Large intestine (tissue), 3 donors: Measurements from ENCODE around the gene NARS2. TPM values are rescaled to one million over a fixed set of nuclear protein-coding genes. Genes with fewer than 3 reads are reported as not detected.
"Not testable (repeated sequence)": the region's sequence is repeated elsewhere in the genome, so short reads cannot be mapped to it uniquely, and the experiment has no call there.

Experiments used
- DNase-seq, 2 donors: peaks; one replicate each; pipeline versions ENCODE4 v3.0.0 to v3.0.0-alpha.2; 2013
- H3K27ac ChIP-seq: one replicate; pipeline ENCODE4 v1.5.1; 2013; ENCODE audit warnings: low read length
- H3K27me3 ChIP-seq: 2 replicates; pipeline ENCODE4 v1.6.1; 2013; ENCODE audit warnings: low read length; ENCODE audit not compliant: control insufficient read depth, insufficient read depth
- H3K36me3 ChIP-seq: 2 replicates; pipeline ENCODE4 v1.6.1; 2013; ENCODE audit warnings: low read length; ENCODE audit not compliant: control insufficient read depth, insufficient read depth
- H3K4me1 ChIP-seq: one replicate; pipeline ENCODE4 v1.6.1; 2013; ENCODE audit warnings: low read length; ENCODE audit not compliant: control insufficient read depth, insufficient read depth
- H3K4me3 ChIP-seq: one replicate; pipeline ENCODE4 v1.5.1; 2013; ENCODE audit warnings: low read length
- H3K9me3 ChIP-seq: one replicate; pipeline ENCODE4 v1.6.1; 2013; ENCODE audit warnings: mild to moderate bottlenecking, low read depth, low read length, moderate library complexity; ENCODE audit not compliant: control insufficient read depth
- WGBS: methylation state at CpG from one replicate; pipeline ENCODE4 v1.1.5; 2013; ENCODE audit warnings: low lambda C conversion rate; ENCODE audit not compliant: insufficient coverage; 5-methylcytosine and 5-hydroxymethylcytosine counted together
- polyA plus RNA-seq: library from polyadenylated mRNA; unstranded; fragments of 120-200 nt; gene quantifications from one replicate; pipeline ENCODE4 v1.2.1, GENCODE V29; 2013

The NARS2 gene
- polyA plus RNA-seq, 1 donor: 15.4 TPM

GRCh38 chr11:78577495-78577894 is 2.8 kb upstream of the NARS2 start:
- Histone ChIP-seq H3K4me1 (no peaks in the 10 kb centered on the region), H3K36me3 (no peaks in the 10 kb centered on the region), H3K9me3 (no peaks in the 10 kb centered on the region), H3K27ac (no peak overlapping the region), H3K27me3 (no peaks in the 10 kb centered on the region), H3K4me3 (no peak overlapping the region)
- 78% methylated on average over 3 of the region's 4 CpGs for WGBS
- DNase-seq: no peak

- no peaks in the 10 kb centered on the region for H3K9me3 ChIP-seq
- H3K4me1 ChIP-seq: no peaks in the 10 kb centered on the region
- no peak for DNase-seq
- H3K4me3 ChIP-seq: no peak overlapping the region
- no peaks in the 10 kb centered on the region for H3K36me3 ChIP-seq
- 85% methylated on average over 3 of the region's 8 CpGs for WGBS
- H3K27ac ChIP-seq: no peak overlapping the region
- no peaks in the 10 kb centered on the region for H3K27me3 ChIP-seq
Observed at GRCh38 chr11:78576549-78577097, 2.0 kb upstream of the NARS2 start.

- peak overlapping the region; percentile 86 for H3K4me3 ChIP-seq
- DNase-seq: no peak
- H3K4me1 ChIP-seq: no peaks in the 10 kb centered on the region
- no peaks in the 10 kb centered on the region for H3K9me3 ChIP-seq
- peaks cover 5% of the 10 kb centered on the region for H3K36me3 ChIP-seq
- WGBS: 46% methylated on average over 3 of the region's 10 CpGs
- H3K27me3 ChIP-seq: no peaks in the 10 kb centered on the region
- H3K27ac ChIP-seq: peak overlapping the region; percentile 86
Observed at GRCh38 chr11:78575478-78575877, 814 bp upstream of the NARS2 start.

- 40% methylated on average over 1 of the region's 5 CpGs for WGBS
- H3K27ac ChIP-seq: peak overlapping the region; percentile 86
- DNase-seq: no peak
Observed at GRCh38 chr11:78573681-78574080, 983 bp downstream of the NARS2 start.

GRCh38 chr11:78573271-78573670 is 1.4 kb downstream of the NARS2 start:
- DNase-seq: no peak
- no peak overlapping the region for H3K27ac ChIP-seq
- H3K4me3 ChIP-seq: no peak overlapping the region
- no peaks in the 10 kb centered on the region for H3K27me3 ChIP-seq
- no peaks in the 10 kb centered on the region for H3K4me1 ChIP-seq
- WGBS: 100% methylated on average over 1 of the region's 3 CpGs
- peaks cover 16% of the 10 kb centered on the region for H3K36me3 ChIP-seq
- H3K9me3 ChIP-seq: no peaks in the 10 kb centered on the region

More at GRCh38 chr11:78573681-78574080, 983 bp downstream of the NARS2 start:
- no peaks in the 10 kb centered on the region for H3K4me1 ChIP-seq
- H3K9me3 ChIP-seq: no peaks in the 10 kb centered on the region
- H3K36me3 ChIP-seq: peaks cover 13% of the 10 kb centered on the region
- no peaks in the 10 kb centered on the region for H3K27me3 ChIP-seq
- H3K4me3 ChIP-seq: peak overlapping the region; percentile 86

- Histone ChIP-seq H3K36me3 (peaks cover 20% of the 10 kb centered on the region), H3K27ac (no peak overlapping the region), H3K4me1 (no peaks in the 10 kb centered on the region), H3K27me3 (no peaks in the 10 kb centered on the region), H3K4me3 (no peak overlapping the region), H3K9me3 (no peaks in the 10 kb centered on the region)
- DNase-seq: no peak
- 80% methylated on average over 3 of the region's 4 CpGs for WGBS
Observed at GRCh38 chr11:78572394-78572793, 2.3 kb downstream of the NARS2 start.

- WGBS: no CpG with 5 or more reads among the region's 6 CpGs
- no peaks in the 10 kb centered on the region for H3K9me3 ChIP-seq
- no peak overlapping the region for H3K27ac ChIP-seq
- DNase-seq: no peak
- H3K4me1 ChIP-seq: no peaks in the 10 kb centered on the region
- no peak overlapping the region for H3K4me3 ChIP-seq
- peaks cover 36% of the 10 kb centered on the region for H3K36me3 ChIP-seq
- no peaks in the 10 kb centered on the region for H3K27me3 ChIP-seq
Observed at GRCh38 chr11:78570031-78570430, 4.6 kb downstream of the NARS2 start.

GRCh38 chr11:78567209-78567608 is 7.5 kb downstream of the NARS2 start:
- Histone ChIP-seq H3K27ac (no peak overlapping the region), H3K9me3 (no peaks in the 10 kb centered on the region), H3K4me1 (no peaks in the 10 kb centered on the region), H3K4me3 (no peak overlapping the region), H3K36me3 (peaks cover 39% of the 10 kb centered on the region), H3K27me3 (no peaks in the 10 kb centered on the region)
- no peak for DNase-seq
- WGBS: 83% methylated on average over 4 of the region's 8 CpGs

- Histone ChIP-seq H3K4me1 (peaks cover 4% of the 10 kb centered on the region), H3K27ac (no peak overlapping the region), H3K9me3 (no peaks in the 10 kb centered on the region), H3K27me3 (no peaks in the 10 kb centered on the region), H3K4me3 (no peak overlapping the region), H3K36me3 (peaks cover 28% of the 10 kb centered on the region)
- DNase-seq: peak; percentile 36 to 40
- no CpG with 5 or more reads among the region's 1 CpG for WGBS
Observed at GRCh38 chr11:78564490-78565467, 9.9 kb downstream of the NARS2 start.

GRCh38 chr11:78564037-78564436 is 10.6 kb downstream of the NARS2 start:
- not testable (repeated sequence) for H3K4me3 ChIP-seq, DNase-seq, H3K27me3 ChIP-seq, H3K4me1 ChIP-seq, H3K27ac ChIP-seq, H3K9me3 ChIP-seq
- WGBS: no CpG with 5 or more reads among the region's 4 CpGs
- H3K36me3 ChIP-seq: peaks cover 26% of the 10 kb centered on the region
